Mucosa of descending colon (tissue), 3 donors: Measurements from ENCODE around the gene ATXN7. TPM values are rescaled to one million over a fixed set of nuclear protein-coding genes. Genes with fewer than 3 reads are reported as not detected.

Source experiments
- ATAC-seq: fragments of 200-7000 bp; cut with Tn5 transposase; one replicate; pipeline ENCODE4 v1.9.1; 2020; ENCODE audit warnings: mild to moderate bottlenecking, moderate library complexity
- DNase-seq, 3 donors: peaks; one replicate each; pipeline ENCODE4 v3.0.0-alpha.2; 2020
- H3K36me3 ChIP-seq: fragments of 200-600 bp; one replicate; pipeline ENCODE4 v1.8.0; 2021; ENCODE audit warnings: low read depth, mild to moderate bottlenecking
- H3K4me1 ChIP-seq: fragments of 200-600 bp; one replicate; pipeline ENCODE4 v1.8.0; 2021; ENCODE audit warnings: low read depth, mild to moderate bottlenecking
- H3K4me3 ChIP-seq: fragments of 200-600 bp; one replicate; pipeline ENCODE4 v1.8.0; 2021; ENCODE audit warnings: mild to moderate bottlenecking
- H3K9me3 ChIP-seq: fragments of 200-600 bp; one replicate; pipeline ENCODE4 v1.8.0; 2021; ENCODE audit warnings: mild to moderate bottlenecking
- intact Hi-C, 2 donors: fragments of 100-400 bp; cut with DNase I in 1 of 2; cut with micrococcal nuclease in 1 of 2; formaldehyde crosslinking; loops; one replicate each; pipeline versions ENCODE4 v1.11.0 to v1.11.1; 2022; cut with DNase I, micrococcal nuclease
- total RNA-seq, 3 donors: library from RNA; stranded (reverse); fragmentation: NEBNext Ultra II Directional in 2 of 3; extraction: Animal tissue kit (Norgen Biotek cat#: 25700) in 2 of 3; gene quantifications; one replicate each; pipeline versions ENCODE4 v1.2.1 to v1.2.4, GENCODE V29; 2021 to 2023
- TF ChIP-seq, protein P1 (sequence below): fragments of 200-600 bp; IDR thresholded peaks from one replicate; pipeline ENCODE4 v1.8.0; 2022; ENCODE audit warnings: antibody characterized with exemption, mild to moderate bottlenecking
- donor health status: DM: no; HTN: no; CAD: no; lungs with moderate emphysema.
- donor health status: DM: no; HTN: no; CAD: no.
- donor health status: DM: no; HTN: yes; CAD: no.

The ATXN7 gene
- total RNA-seq, 3 donors from 2014 or later = 41.2 to 57.4 (median 41.5) TPM

DNA sequence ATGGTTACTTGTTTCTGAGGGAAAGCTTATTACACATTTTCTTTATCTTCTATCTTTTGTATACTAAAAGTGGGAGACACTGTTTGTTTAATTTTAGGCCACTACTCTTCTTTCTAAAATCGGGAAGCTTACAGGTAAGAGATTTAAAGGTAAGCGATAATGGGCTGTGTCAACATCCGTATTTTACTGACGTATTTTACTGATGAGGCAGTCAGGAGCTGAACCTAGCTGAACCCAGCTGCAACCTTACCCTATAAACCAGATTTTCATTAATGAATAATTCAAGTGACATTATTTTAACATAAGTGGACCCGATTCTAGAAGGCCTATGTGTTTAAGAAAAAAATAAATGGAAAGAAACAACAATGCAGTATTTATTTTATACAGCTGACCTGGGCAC, 146.5 kb downstream of the ATXN7 start:
- Histone ChIP-seq H3K4me3 (no peak overlapping the region), H3K36me3 (peaks cover 23% of the 10 kb centered on the region), H3K4me1 (no peaks in the 10 kb centered on the region), H3K9me3 (no peaks in the 10 kb centered on the region)
- intact Hi-C loops = no loop called here
- ATAC-seq (no peak), DNase-seq (no peak)
- TF ChIP-seq, protein P1, sequence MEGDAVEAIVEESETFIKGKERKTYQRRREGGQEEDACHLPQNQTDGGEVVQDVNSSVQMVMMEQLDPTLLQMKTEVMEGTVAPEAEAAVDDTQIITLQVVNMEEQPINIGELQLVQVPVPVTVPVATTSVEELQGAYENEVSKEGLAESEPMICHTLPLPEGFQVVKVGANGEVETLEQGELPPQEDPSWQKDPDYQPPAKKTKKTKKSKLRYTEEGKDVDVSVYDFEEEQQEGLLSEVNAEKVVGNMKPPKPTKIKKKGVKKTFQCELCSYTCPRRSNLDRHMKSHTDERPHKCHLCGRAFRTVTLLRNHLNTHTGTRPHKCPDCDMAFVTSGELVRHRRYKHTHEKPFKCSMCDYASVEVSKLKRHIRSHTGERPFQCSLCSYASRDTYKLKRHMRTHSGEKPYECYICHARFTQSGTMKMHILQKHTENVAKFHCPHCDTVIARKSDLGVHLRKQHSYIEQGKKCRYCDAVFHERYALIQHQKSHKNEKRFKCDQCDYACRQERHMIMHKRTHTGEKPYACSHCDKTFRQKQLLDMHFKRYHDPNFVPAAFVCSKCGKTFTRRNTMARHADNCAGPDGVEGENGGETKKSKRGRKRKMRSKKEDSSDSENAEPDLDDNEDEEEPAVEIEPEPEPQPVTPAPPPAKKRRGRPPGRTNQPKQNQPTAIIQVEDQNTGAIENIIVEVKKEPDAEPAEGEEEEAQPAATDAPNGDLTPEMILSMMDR = no peak

DNA sequence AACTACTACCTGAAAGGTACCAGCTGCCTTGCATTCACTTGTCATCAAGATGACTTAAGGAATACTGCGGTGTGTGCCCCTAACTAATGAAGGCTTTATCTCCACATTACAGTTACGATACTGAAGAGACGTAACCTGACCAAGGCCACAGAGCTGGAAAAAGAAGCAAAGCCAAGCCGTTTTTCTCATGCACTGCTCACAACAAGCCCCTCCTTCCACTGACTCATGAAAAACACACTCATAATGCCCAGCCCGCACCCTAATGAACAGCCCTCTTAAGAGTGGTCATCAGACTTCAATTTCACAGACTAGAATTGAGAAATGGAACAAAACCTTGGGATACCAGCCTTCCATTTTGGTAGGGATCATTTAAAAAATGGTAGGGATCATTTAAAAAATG, 148.0 kb downstream of the ATXN7 start:
- H3K9me3 ChIP-seq = no peaks in the 10 kb centered on the region
- DNase-seq = no peak
- peaks cover 20% of the 10 kb centered on the region for H3K36me3 ChIP-seq
- peak; percentile 18 for ATAC-seq
- no peaks in the 10 kb centered on the region for H3K4me1 ChIP-seq
- intact Hi-C loops = no loop called here
- no peak overlapping the region for H3K4me3 ChIP-seq
- TF ChIP-seq, protein P1 = no peak

DNA sequence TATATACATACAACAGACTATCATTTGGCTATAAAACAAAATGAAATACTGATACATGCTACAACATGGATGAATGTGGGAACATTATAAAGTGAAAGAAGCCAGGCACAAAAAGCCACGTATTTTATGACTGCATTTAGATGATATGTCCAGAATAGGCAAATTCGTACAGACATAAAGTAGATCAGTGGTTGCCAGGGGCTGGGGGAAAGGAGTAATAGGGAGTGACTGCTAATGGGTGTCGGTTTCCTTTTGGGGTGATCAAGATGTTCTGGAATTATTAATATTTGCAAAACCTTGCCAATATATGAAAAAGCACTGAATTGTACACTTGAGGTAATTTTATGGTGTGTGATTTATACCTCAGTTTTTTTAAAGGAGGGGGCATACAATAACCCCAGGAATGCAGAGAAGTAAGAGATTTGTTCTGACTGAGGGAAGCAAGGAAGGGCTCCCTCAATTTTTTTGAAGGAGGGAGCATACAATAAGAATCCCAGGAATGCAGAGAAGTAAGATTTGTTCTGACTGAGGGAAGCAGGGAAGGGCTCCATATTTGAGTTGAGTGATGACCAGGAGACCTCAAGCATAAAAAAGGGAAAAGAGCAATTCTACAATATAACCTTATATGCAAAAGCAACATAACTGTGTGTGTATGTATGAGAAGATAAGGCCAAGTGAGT, 153.4 kb downstream of the ATXN7 start:
- Histone ChIP-seq H3K4me1 (no peaks in the 10 kb centered on the region), H3K9me3 (no peaks in the 10 kb centered on the region), H3K4me3 (no peak overlapping the region), H3K36me3 (peaks cover 7% of the 10 kb centered on the region)
- TF ChIP-seq, protein P1 = no peak
- no peak for DNase-seq
- ATAC-seq = no peak
- intact Hi-C loops = no loop called here

DNA sequence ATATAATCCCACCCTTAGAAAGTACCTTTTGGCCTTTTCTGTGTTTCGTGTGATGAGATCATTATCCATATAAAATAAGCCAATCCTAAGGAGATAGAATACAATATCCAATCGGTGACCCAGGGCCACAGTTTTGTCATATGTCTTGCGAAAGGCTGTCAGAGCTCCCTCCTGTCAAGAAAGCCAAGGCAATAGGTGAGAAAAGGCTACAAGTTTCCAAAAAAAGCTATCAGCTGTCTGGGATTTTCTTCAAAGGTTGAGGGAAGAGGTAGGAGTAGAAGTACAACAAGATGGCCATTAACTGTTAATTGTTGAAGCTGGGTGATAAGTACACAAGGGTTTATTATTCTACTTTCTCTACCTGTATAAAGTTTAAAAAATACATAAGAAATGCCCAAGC, 155.6 kb downstream of the ATXN7 start:
- ATAC-seq (no peak), DNase-seq (no peak)
- no peaks in the 10 kb centered on the region for H3K9me3 ChIP-seq
- peaks cover 7% of the 10 kb centered on the region for H3K36me3 ChIP-seq
- H3K4me1 ChIP-seq = no peaks in the 10 kb centered on the region
- intact Hi-C loops = no loop called here
- TF ChIP-seq, protein P1 = no peak
- H3K4me3 ChIP-seq = no peak overlapping the region

DNA sequence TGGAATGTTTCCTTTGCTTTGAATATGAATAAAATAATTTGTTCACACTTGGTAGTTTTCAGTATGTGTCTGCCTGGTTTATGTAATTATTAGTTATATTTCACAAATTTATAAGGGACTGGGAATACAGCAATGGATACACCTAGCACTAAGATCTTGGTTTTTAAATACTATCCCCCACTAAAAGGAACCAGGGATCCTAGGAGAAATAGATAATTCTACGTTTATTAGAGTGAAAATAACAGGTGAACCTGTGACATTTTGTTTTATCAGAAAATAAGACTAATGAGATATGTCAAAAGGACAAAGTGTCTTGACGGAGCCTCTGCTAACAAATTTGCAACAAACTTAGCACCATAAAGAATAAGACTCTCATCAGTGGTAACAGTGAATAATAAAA, 156.2 kb downstream of the ATXN7 start:
- DNase-seq = no peak
- Histone ChIP-seq H3K9me3 (no peaks in the 10 kb centered on the region), H3K4me3 (no peak overlapping the region), H3K36me3 (peaks cover 7% of the 10 kb centered on the region), H3K4me1 (no peaks in the 10 kb centered on the region)
- TF ChIP-seq, protein P1 = no peak
- ATAC-seq = no peak
- intact Hi-C loops = no loop called here

DNA sequence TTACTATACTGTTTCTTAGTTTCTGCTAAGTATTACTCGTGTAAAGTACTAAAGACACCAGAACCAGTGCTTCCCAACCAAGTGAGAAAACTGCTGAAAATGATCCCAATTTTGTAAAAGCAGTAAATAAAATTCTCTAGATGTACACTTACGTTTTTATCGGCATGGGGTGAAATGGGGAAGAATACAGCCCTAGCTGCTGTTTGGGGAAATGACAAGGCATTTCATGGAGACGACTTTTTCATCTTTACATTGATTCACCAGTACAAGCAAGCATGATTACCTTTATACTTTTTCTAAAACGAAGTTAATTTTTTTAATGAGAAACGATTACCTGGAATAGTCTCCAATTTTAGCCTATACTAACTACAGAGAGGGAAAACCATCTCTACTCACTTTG, 158.3 kb downstream of the ATXN7 start:
- H3K9me3 ChIP-seq = no peaks in the 10 kb centered on the region
- DNase-seq (no peak), ATAC-seq (no peak)
- H3K4me3 ChIP-seq = no peak overlapping the region
- TF ChIP-seq, protein P1 = no peak
- no peaks in the 10 kb centered on the region for H3K4me1 ChIP-seq
- peaks cover 7% of the 10 kb centered on the region for H3K36me3 ChIP-seq
- intact Hi-C loops = no loop called here
